Upper lobe of left lung (tissue), 6 donors: ENCODE results near the gene C3orf85. TPM values are rescaled to one million over a fixed set of nuclear protein-coding genes. Genes with fewer than 3 reads are reported as not detected.
"Not testable (repeated sequence)": the region's sequence is repeated elsewhere in the genome, so short reads cannot be mapped to it uniquely, and the experiment has no call there.

Experiments
- ATAC-seq, 2 donors: fragments of 200-7000 bp; cut with Tn5 transposase; one replicate each; pipeline ENCODE4 v1.9.1; 2022; ENCODE audit warnings: mild to moderate bottlenecking in 2 of 2, moderate library complexity in 2 of 2; ENCODE audit not compliant: low FRiP score in 2 of 2
- DNase-seq, 2 donors: peaks; one replicate each; pipeline ENCODE4 v3.0.0-alpha.2; 2019 to 2020
- H3K27ac ChIP-seq, 4 donors: fragments of 200-600 bp; sonication (generic); one replicate each; pipeline ENCODE4 v1.5.1; 2016 to 2019
- H3K27me3 ChIP-seq, 4 donors: fragments of 200-600 bp; sonication (generic); one replicate each; pipeline ENCODE4 v1.5.1; 2017 to 2019
- H3K36me3 ChIP-seq, 4 donors: fragments of 200-600 bp; sonication (generic); one replicate each; pipeline ENCODE4 v1.5.1; 2016 to 2019
- H3K4me1 ChIP-seq, 4 donors: fragments of 200-600 bp; sonication (generic); one replicate each; pipeline ENCODE4 v1.5.1; 2018 to 2019
- H3K4me3 ChIP-seq, 4 donors: fragments of 200-600 bp; sonication (generic); one replicate each; pipeline ENCODE4 v1.5.1; 2017 to 2019; ENCODE audit warnings: mild to moderate bottlenecking in 2 of 4, moderate library complexity in 1 of 4
- H3K9me3 ChIP-seq, 4 donors: fragments of 200-600 bp; sonication (generic); one replicate each; pipeline ENCODE4 v1.5.1; 2018 to 2019
- EP300 ChIP-seq, 4 donors: sonication (generic); formaldehyde crosslinking; IDR thresholded peaks; one replicate each; pipeline ENCODE4 v1.5.1; 2017; ENCODE audit warnings: antibody characterized with exemption in 4 of 4, control low read depth in 2 of 4
- POLR2A ChIP-seq, 4 donors: fragments of 450-650 bp; IDR thresholded peaks; one replicate each; pipeline ENCODE4 v1.5.1; 2016 to 2017; ENCODE audit warnings: antibody characterized with exemption in 4 of 4, mild to moderate bottlenecking in 2 of 4
- POLR2AphosphoS5 ChIP-seq, 2 donors: sonication (generic); formaldehyde crosslinking; IDR thresholded peaks; one replicate each; pipeline ENCODE4 v1.5.1; 2017; ENCODE audit warnings: antibody characterized with exemption in 2 of 2
- WGBS, 2 donors: methylation state at CpG; one replicate each; pipeline ENCODE4 v1.1.5; 2017 to 2018; 5-methylcytosine and 5-hydroxymethylcytosine counted together
- total RNA-seq, 6 donors: library from RNA; depleted of rRNA in 4 of 6; stranded (reverse); fragments of >200 nt in 4 of 6; gene quantifications; one replicate each; pipeline versions ENCODE4 v1.1.0 to v1.2.1, GENCODE V29; 2016 to 2021
- TF ChIP-seq, protein P1 (sequence below), 6 experiments: fragments of 450-650 bp in 4 of 6; fragments of 200-600 bp in 2 of 6; sonication (generic) in 2 of 6; IDR thresholded peaks; one replicate each; pipeline ENCODE4 v1.5.1; 2016 to 2019; ENCODE audit warnings: antibody characterized with exemption in 6 of 6
- donor health status: DM: no; HTN: no; CAD: no; lungs with moderate emphysema.
- donor health status: DM: no; HTN: yes; CAD: no; lungs with severe emphysema.

Gene C3orf85
- total RNA-seq, 6 donors from 2014 or later, result not detected

DNA sequence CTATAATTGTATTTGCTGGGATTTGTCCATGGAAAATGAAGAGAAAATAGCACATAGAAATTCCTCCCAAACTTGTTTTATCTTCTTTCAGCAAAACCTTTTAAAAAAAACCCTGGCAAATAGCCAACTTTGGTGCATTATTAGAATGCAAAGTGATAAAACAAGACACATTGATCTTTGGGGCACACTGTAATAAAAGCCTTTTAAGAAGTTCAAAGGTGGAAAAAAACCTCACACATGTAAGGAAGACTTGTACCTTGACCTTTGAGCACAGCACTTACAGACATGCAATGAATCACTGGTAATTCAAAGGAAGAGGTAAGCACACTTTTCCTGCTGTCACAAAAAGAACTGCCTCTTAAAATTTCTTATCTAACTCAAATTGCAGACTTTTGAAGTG is 10.6 kb upstream of the C3orf85 start:
- no peak overlapping the region for H3K4me3 ChIP-seq
- no peaks in the 10 kb centered on the region for H3K27me3 ChIP-seq
- TF ChIP-seq POLR2A (IDR thresholded peaks at IDR 0.05) (no peak), POLR2AphosphoS5 (IDR thresholded peaks at IDR 0.05) (no peak)
- TF ChIP-seq, protein P1, sequence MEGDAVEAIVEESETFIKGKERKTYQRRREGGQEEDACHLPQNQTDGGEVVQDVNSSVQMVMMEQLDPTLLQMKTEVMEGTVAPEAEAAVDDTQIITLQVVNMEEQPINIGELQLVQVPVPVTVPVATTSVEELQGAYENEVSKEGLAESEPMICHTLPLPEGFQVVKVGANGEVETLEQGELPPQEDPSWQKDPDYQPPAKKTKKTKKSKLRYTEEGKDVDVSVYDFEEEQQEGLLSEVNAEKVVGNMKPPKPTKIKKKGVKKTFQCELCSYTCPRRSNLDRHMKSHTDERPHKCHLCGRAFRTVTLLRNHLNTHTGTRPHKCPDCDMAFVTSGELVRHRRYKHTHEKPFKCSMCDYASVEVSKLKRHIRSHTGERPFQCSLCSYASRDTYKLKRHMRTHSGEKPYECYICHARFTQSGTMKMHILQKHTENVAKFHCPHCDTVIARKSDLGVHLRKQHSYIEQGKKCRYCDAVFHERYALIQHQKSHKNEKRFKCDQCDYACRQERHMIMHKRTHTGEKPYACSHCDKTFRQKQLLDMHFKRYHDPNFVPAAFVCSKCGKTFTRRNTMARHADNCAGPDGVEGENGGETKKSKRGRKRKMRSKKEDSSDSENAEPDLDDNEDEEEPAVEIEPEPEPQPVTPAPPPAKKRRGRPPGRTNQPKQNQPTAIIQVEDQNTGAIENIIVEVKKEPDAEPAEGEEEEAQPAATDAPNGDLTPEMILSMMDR (IDR thresholded peaks at IDR 0.05), result no peak
- no peak overlapping the region for H3K27ac ChIP-seq
- ATAC-seq, result no peak
- H3K9me3 ChIP-seq, result no peaks in the 10 kb centered on the region
- no peaks in the 10 kb centered on the region for H3K4me1 ChIP-seq
- no peaks in the 10 kb centered on the region for H3K36me3 ChIP-seq
- no peak for DNase-seq

DNA sequence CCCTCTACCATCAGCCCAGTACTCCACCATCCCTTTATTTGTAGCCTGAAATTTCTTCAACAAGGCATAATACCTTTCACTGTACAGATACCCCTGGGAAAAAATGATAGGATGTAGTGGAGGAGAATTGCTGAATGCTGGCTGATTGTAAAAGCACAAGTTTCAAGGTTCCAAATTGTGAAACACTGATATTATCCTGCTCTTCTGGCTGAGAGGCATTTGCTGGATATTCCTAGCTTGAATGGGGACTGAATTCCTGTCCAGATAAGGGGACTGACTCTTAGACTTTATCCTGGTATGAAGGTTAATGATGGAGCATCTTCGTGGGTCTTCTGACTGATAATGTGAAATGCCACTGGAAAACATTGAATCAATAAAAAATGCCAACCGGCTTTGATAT is 9.0 kb upstream of the C3orf85 start:
- TF ChIP-seq POLR2AphosphoS5 (IDR thresholded peaks at IDR 0.05) (no peak), POLR2A (IDR thresholded peaks at IDR 0.05) (no peak), EP300 (IDR thresholded peaks at IDR 0.05) (no peak)
- TF ChIP-seq, protein P1 (IDR thresholded peaks at IDR 0.05), result no peak
- H3K27ac ChIP-seq, result no peak overlapping the region
- H3K36me3 ChIP-seq, result no peaks in the 10 kb centered on the region
- no peak overlapping the region for H3K4me3 ChIP-seq
- no peaks in the 10 kb centered on the region for H3K9me3 ChIP-seq
- H3K4me1 ChIP-seq, result no peaks in the 10 kb centered on the region
- no peaks in the 10 kb centered on the region for H3K27me3 ChIP-seq
- 91 to 96% methylated on average over 2 of the region's 2 CpGs for WGBS, 2 donors
- ATAC-seq (no peak), DNase-seq (no peak)

DNA sequence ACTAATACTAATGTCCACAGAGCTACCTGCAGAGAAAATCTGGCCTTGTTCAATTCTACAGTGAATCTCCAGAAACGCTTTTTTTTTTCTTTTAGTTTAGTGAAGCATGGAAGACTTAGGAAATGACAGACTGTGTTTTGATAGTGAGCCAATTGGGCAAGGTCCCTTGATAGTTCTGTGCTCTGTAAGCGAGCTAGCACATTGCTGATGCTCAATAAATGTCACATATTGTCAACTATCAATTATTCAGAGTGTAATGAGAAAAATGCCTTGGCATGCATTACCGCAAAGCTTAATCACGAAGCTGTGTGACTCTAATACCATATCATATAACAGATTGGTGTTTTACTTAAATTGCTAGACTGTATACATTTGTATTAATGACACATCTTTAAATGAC is 5.2 kb upstream of the C3orf85 start:
- Histone ChIP-seq H3K36me3 (no peaks in the 10 kb centered on the region), H3K9me3 (no peaks in the 10 kb centered on the region), H3K4me1 (no peaks in the 10 kb centered on the region), H3K27ac (no peak overlapping the region), H3K4me3 (no peak overlapping the region), H3K27me3 (no peaks in the 10 kb centered on the region)
- ATAC-seq (no peak), DNase-seq (no peak)
- TF ChIP-seq POLR2A (IDR thresholded peaks at IDR 0.05), result no peak
- no peak for TF ChIP-seq EP300 (IDR thresholded peaks at IDR 0.05)
- TF ChIP-seq, protein P1 (IDR thresholded peaks at IDR 0.05), result no peak
- no peak for TF ChIP-seq POLR2AphosphoS5 (IDR thresholded peaks at IDR 0.05)
- WGBS, 2 donors, result 66 to 69% methylated on average over 4 of the region's 4 CpGs

DNA sequence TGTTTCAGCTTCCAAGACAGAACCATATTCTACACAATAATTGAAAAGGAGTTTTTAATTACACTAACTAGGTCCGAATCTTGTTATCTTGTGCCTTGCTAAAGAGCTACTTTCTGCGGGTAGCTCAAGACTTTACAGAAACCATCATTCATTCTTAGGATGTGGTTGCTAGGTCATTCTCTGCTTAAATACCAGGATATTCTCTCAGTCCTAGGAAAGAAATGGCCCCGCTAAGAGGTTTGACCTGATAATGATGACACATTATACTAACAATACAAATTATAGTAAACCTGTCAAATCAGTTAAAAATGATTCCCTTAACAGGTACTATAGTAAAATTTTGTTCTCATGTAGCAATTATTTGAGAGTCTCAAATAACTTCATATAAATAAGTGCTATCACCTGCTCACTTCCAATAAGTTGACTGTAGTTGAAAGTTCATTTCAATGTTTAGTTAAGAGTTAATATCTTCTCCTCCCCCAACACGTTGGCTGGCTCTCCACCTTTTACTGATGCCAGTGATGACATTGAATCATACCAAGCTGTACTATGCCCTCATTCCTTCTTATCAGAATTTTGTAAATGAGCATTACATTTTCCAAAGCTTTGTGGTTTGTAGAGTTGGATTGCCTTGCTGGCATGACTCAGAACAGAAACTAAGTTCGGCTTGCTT is 3.6 kb upstream of the C3orf85 start:
- no peaks in the 10 kb centered on the region for H3K4me1 ChIP-seq
- H3K9me3 ChIP-seq, result no peaks in the 10 kb centered on the region
- no peak overlapping the region for H3K4me3 ChIP-seq
- H3K36me3 ChIP-seq, result no peaks in the 10 kb centered on the region
- DNase-seq (no peak), ATAC-seq (no peak)
- no peak overlapping the region for H3K27ac ChIP-seq
- WGBS, 2 donors, result 75 to 80% methylated on average over 5 of the region's 5 CpGs
- no peaks in the 10 kb centered on the region for H3K27me3 ChIP-seq
- no peak for TF ChIP-seq POLR2A (IDR thresholded peaks at IDR 0.05)
- no peak for TF ChIP-seq EP300 (IDR thresholded peaks at IDR 0.05)
- TF ChIP-seq, protein P1 (IDR thresholded peaks at IDR 0.05), result no peak
- TF ChIP-seq POLR2AphosphoS5 (IDR thresholded peaks at IDR 0.05), result no peak

DNA sequence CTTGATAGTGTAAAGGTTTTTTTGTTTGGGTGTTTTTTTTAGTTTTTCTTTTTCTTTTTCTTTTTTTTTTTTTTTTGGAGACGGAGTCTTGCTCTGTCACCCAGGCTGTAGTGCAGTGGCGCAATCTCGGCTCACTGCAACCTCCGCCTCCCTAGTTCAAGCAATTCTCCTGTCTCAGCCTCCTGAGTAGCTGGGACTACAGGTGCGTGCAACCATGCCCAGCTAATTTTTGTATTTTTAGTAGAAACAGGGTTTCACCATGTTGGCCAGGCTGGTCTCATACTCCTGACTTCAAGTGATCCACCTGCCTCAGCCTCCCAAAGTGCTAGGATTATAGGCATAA is 3.1 kb upstream of the C3orf85 start:
- not testable (repeated sequence) for H3K27me3 ChIP-seq, H3K36me3 ChIP-seq, H3K4me3 ChIP-seq, H3K27ac ChIP-seq, H3K9me3 ChIP-seq, DNase-seq, H3K4me1 ChIP-seq, ATAC-seq
- WGBS, 2 donors, result 90% methylated on average over 5 of the region's 5 CpGs
